Measurements from ENCODE around the gene MFGE8.

The MFGE8 gene

GRCh38 chr15:88858934-88859333 is 54.2 kb downstream of the MFGE8 start:
- Histone ChIP-seq H3K36me3 (no peaks in the 10 kb centered on the region), H3K4me1 (no peaks in the 10 kb centered on the region), H3K4me3 (ENCODE audit: low read depth, low read length) (no peak overlapping the region), H3K27me3 (peaks cover 14% of the 10 kb centered on the region), H3K9me3 (no peaks in the 10 kb centered on the region)
- TF ChIP-seq CTCF (IDR thresholded peaks at IDR 0.05; ENCODE audit: low read depth, low read length): no peak
- no peak for DNase-seq

GRCh38 chr15:88852476-88852875 is 60.7 kb downstream of the MFGE8 start:
- DNase-seq: no peak
- Histone ChIP-seq H3K36me3 (no peaks in the 10 kb centered on the region), H3K9me3 (no peaks in the 10 kb centered on the region), H3K27me3 (peaks cover 6% of the 10 kb centered on the region), H3K4me1 (no peaks in the 10 kb centered on the region), H3K4me3 (ENCODE audit: low read depth, low read length) (no peak overlapping the region)
- TF ChIP-seq CTCF (IDR thresholded peaks at IDR 0.05; ENCODE audit: low read depth, low read length): no peak

- Histone ChIP-seq H3K9me3 (no peaks in the 10 kb centered on the region), H3K27me3 (peaks cover 6% of the 10 kb centered on the region), H3K4me1 (no peaks in the 10 kb centered on the region), H3K4me3 (ENCODE audit: low read depth, low read length) (no peak overlapping the region), H3K36me3 (no peaks in the 10 kb centered on the region)
- no peak for DNase-seq
- TF ChIP-seq CTCF (IDR thresholded peaks at IDR 0.05; ENCODE audit: low read depth, low read length): no peak
Observed at GRCh38 chr15:88849376-88850072, 63.7 kb downstream of the MFGE8 start.

Data from BE2C (cell line).